GM23248 (cell line): ENCODE results near the gene HECTD1.

Experiments used
- EZH2 ChIP-seq: fragments of 200-600 bp; sonication (generic); IDR thresholded peaks from 2 replicates; pipeline ENCODE4 v1.6.1; 2018; ENCODE audit warnings: antibody characterized with exemption, mild to moderate bottlenecking; ENCODE audit not compliant: insufficient read depth, poor library complexity, severe bottlenecking
- EZH2phosphoT487 ChIP-seq: fragments of 200-600 bp; sonication (generic); IDR thresholded peaks from 2 replicates; pipeline ENCODE4 v1.6.1; 2018; ENCODE audit warnings: antibody characterized with exemption, moderate library complexity, mild to moderate bottlenecking, low read depth; ENCODE audit not compliant: insufficient read depth

GRCh38 chr14:31190219-31190603 is 17.4 kb downstream of the HECTD1 start:
- TF ChIP-seq EZH2phosphoT487 (no peak), EZH2 (no peak)
